ENCODE data around the gene POU3F2.

- TF ChIP-seq CTCF (conservative IDR thresholded peaks at IDR 0.05) (no peak), ZFX (IDR thresholded peaks at IDR 0.05) (no peak)
Measured at GRCh38 chr6:98836962-98837944, 2.9 kb downstream of the POU3F2 start.
